Naive thymus-derived CD8-positive, alpha-beta T cell (primary cell): ENCODE measurements around the gene SGIP1. TPM values are rescaled to one million over a fixed set of nuclear protein-coding genes. Genes with fewer than 3 reads are reported as not detected.

Experiments used
- ATAC-seq, 2 donors: fragments of 150-1000 bp; cut with Tn5 transposase in 1 of 2; sonication (Bioruptor Pico), chemical (Tn5 transposase) in 1 of 2; 1 replicate in 1 of 2; 2 replicates in 1 of 2; pipeline ENCODE4 v1.10.0; 2021; ENCODE audit warnings: mild to moderate bottlenecking in 2 of 2, moderate library complexity in 2 of 2
- POLR2A ChIA-PET: fragments of 350-600 bp; sonication (Branson Sonifier 250); formaldehyde crosslinking; loops from one replicate; lab custom pipeline; 2021; ENCODE audit warnings: antibody characterized with exemption; lab: Charles Lee
- DNase-seq, 10 donors: peaks; one replicate each; pipeline versions ENCODE4 v3.0.0 to v3.0.0-alpha.2; 2020 to 2022
- H3K27ac Mint-ChIP-seq, 10 donors: one replicate each; pipeline ENCODE4 v1.8.0; 2020 to 2022; ENCODE audit warnings: mild to moderate bottlenecking in 10 of 10, mixed read lengths in 10 of 10, moderate library complexity in 4 of 10, inconsistent platforms in 1 of 10
- H3K27me3 Mint-ChIP-seq, 5 donors: one replicate each; pipeline ENCODE4 v1.8.0; 2021 to 2022; ENCODE audit warnings: mixed read lengths in 5 of 5
- H3K36me3 Mint-ChIP-seq, 3 donors: one replicate each; pipeline ENCODE4 v1.8.0; 2020 to 2022; ENCODE audit warnings: mixed read lengths in 3 of 3, mild to moderate bottlenecking in 2 of 3, inconsistent platforms in 1 of 3
- H3K4me1 Mint-ChIP-seq, 4 donors: one replicate each; pipeline ENCODE4 v1.8.0; 2021 to 2022; ENCODE audit warnings: mixed read lengths in 4 of 4
- H3K4me3 Mint-ChIP-seq, 10 donors: one replicate each; pipeline ENCODE4 v1.8.0; 2020 to 2022; ENCODE audit warnings: mild to moderate bottlenecking in 10 of 10, mixed read lengths in 10 of 10, moderate library complexity in 6 of 10, inconsistent platforms in 1 of 10
- H3K9me3 Mint-ChIP-seq, 9 donors: one replicate each; pipeline ENCODE4 v1.8.0; 2020 to 2022; ENCODE audit warnings: mixed read lengths in 9 of 9, mild to moderate bottlenecking in 3 of 9, inconsistent platforms in 1 of 9, moderate library complexity in 1 of 9
- polyA plus RNA-seq, 3 donors: library from polyadenylated mRNA; unstranded; fragments of 300-500 nt; fragmentation: Illumina TruSeq; gene quantifications; one replicate each; pipeline ENCODE4 v1.2.3, GENCODE V29; 2021
- total RNA-seq, 8 experiments: library from RNA in 2 of 8; stranded (reverse) in 2 of 8; gene quantifications; one replicate each; pipeline ENCODE4 v1.2.3 and lab custom pipeline; 2021 to 2026

Gene SGIP1
- total RNA-seq (not detected), polyA plus RNA-seq (not detected), total RNA-seq (lab: John Stamatoyannopoulos, UW) (0 to 0.29 (median 0.13) reads per million in 6 experiments)

GRCh38 chr1:66533804-66534740 lies at the start of gene SGIP1:
Gene SGIP1 (plus strand): TSS chr1:66534153. CDS start chr1:66534359, 206 bp downstream.
- Mint-ChIP-seq H3K36me3 (no peaks in the 10 kb centered on the region), H3K4me3 (peak within 1 kb of the TSS; percentile 75 to 92 (median 90)), H3K27me3 (peaks cover 26 to 55% (median 36%) of the 10 kb centered on the region in 5 donors), H3K9me3 (no peaks in the 10 kb centered on the region), H3K4me1 (peaks cover 11 to 26% (median 17%) of the 10 kb centered on the region in 4 donors), H3K27ac (peak within 1 kb of the TSS in 8 of 10 donors; percentile 15 to 87 (median 44))
- DNase-seq (peak in 4 of 10 donors; percentile 6 to 63 (median 14)), ATAC-seq (peak; percentile 61 to 69)
- POLR2A ChIA-PET = no interaction called here

GRCh38 chr1:66489151-66489550 lies 44.8 kb upstream of the SGIP1 start:
- DNase-seq (no peak), ATAC-seq (no peak)
- peaks cover 0 to 2% (median 0%) of the 10 kb centered on the region in 9 donors for H3K9me3 Mint-ChIP-seq
- H3K36me3 Mint-ChIP-seq = no peaks in the 10 kb centered on the region
- no peak overlapping the region for H3K27ac Mint-ChIP-seq
- H3K4me1 Mint-ChIP-seq = no peaks in the 10 kb centered on the region
- POLR2A ChIA-PET = no interaction called here
- H3K4me3 Mint-ChIP-seq = no peak overlapping the region
- no peaks in the 10 kb centered on the region for H3K27me3 Mint-ChIP-seq

- POLR2A ChIA-PET = no interaction called here
- Mint-ChIP-seq H3K9me3 (peaks cover 0 to 2% (median 0%) of the 10 kb centered on the region in 9 donors), H3K36me3 (no peaks in the 10 kb centered on the region), H3K27me3 (no peaks in the 10 kb centered on the region), H3K4me3 (no peak overlapping the region), H3K4me1 (no peaks in the 10 kb centered on the region), H3K27ac (no peak overlapping the region)
- DNase-seq (no peak), ATAC-seq (no peak)
Observed at GRCh38 chr1:66489972-66490601, 43.9 kb upstream of the SGIP1 start.

GRCh38 chr1:66490816-66491215 lies 43.1 kb upstream of the SGIP1 start:
- Mint-ChIP-seq H3K4me1 (no peaks in the 10 kb centered on the region), H3K27me3 (no peaks in the 10 kb centered on the region), H3K9me3 (no peaks in the 10 kb centered on the region), H3K36me3 (no peaks in the 10 kb centered on the region), H3K4me3 (no peak overlapping the region), H3K27ac (no peak overlapping the region)
- ATAC-seq (no peak), DNase-seq (no peak)
- POLR2A ChIA-PET = no interaction called here

- H3K9me3 Mint-ChIP-seq = no peaks in the 10 kb centered on the region
- no peaks in the 10 kb centered on the region for H3K4me1 Mint-ChIP-seq
- DNase-seq (no peak), ATAC-seq (no peak)
- no peaks in the 10 kb centered on the region for H3K36me3 Mint-ChIP-seq
- POLR2A ChIA-PET = no interaction called here
- H3K27me3 Mint-ChIP-seq = peaks cover 0 to 5% (median 2%) of the 10 kb centered on the region in 5 donors
- H3K4me3 Mint-ChIP-seq = no peak overlapping the region
- H3K27ac Mint-ChIP-seq = no peak overlapping the region
Observed at GRCh38 chr1:66492424-66492823, 41.5 kb upstream of the SGIP1 start.

GRCh38 chr1:66493731-66494130 lies 40.2 kb upstream of the SGIP1 start:
- Mint-ChIP-seq H3K4me1 (no peaks in the 10 kb centered on the region), H3K36me3 (no peaks in the 10 kb centered on the region), H3K27ac (no peak overlapping the region), H3K9me3 (no peaks in the 10 kb centered on the region), H3K27me3 (peaks cover 0 to 7% (median 4%) of the 10 kb centered on the region in 5 donors), H3K4me3 (no peak overlapping the region)
- ATAC-seq (no peak), DNase-seq (no peak)
- POLR2A ChIA-PET = no interaction called here

- DNase-seq (no peak), ATAC-seq (no peak)
- POLR2A ChIA-PET = no interaction called here
- Mint-ChIP-seq H3K4me1 (no peaks in the 10 kb centered on the region), H3K27me3 (peaks cover 7 to 10% (median 7%) of the 10 kb centered on the region in 5 donors), H3K4me3 (no peak overlapping the region), H3K27ac (no peak overlapping the region), H3K9me3 (no peaks in the 10 kb centered on the region), H3K36me3 (no peaks in the 10 kb centered on the region)
Observed at GRCh38 chr1:66494482-66494881, 39.5 kb upstream of the SGIP1 start.

- POLR2A ChIA-PET = interaction anchor here (0.7 kb wide), 1 partner anchor 253 kb away, joined by 3 read pairs; no protein-coding TSS in a partner anchor
- H3K27me3 Mint-ChIP-seq = peaks cover 7 to 16% (median 10%) of the 10 kb centered on the region in 5 donors
- H3K9me3 Mint-ChIP-seq = no peaks in the 10 kb centered on the region
- H3K36me3 Mint-ChIP-seq = no peaks in the 10 kb centered on the region
- H3K27ac Mint-ChIP-seq = no peak overlapping the region
- no peak for DNase-seq
- no peak overlapping the region for H3K4me3 Mint-ChIP-seq
- ATAC-seq = no peak
- H3K4me1 Mint-ChIP-seq = no peaks in the 10 kb centered on the region
Observed at GRCh38 chr1:66495495-66495894, 38.5 kb upstream of the SGIP1 start.

- H3K9me3 Mint-ChIP-seq = no peaks in the 10 kb centered on the region
- no peak for ATAC-seq
- peaks cover 7 to 16% (median 10%) of the 10 kb centered on the region in 5 donors for H3K27me3 Mint-ChIP-seq
- no peak for DNase-seq
- no peak overlapping the region for H3K4me3 Mint-ChIP-seq
- POLR2A ChIA-PET = no interaction called here
- no peak overlapping the region for H3K27ac Mint-ChIP-seq
- no peaks in the 10 kb centered on the region for H3K36me3 Mint-ChIP-seq
- H3K4me1 Mint-ChIP-seq = no peaks in the 10 kb centered on the region
Observed at GRCh38 chr1:66497910-66498309, 36.0 kb upstream of the SGIP1 start.

GRCh38 chr1:66500301-66500700 lies 33.7 kb upstream of the SGIP1 start:
- ATAC-seq (no peak), DNase-seq (no peak)
- H3K27ac Mint-ChIP-seq = no peak overlapping the region
- H3K4me3 Mint-ChIP-seq = no peak overlapping the region
- H3K4me1 Mint-ChIP-seq = no peaks in the 10 kb centered on the region
- H3K9me3 Mint-ChIP-seq = no peaks in the 10 kb centered on the region
- POLR2A ChIA-PET = no interaction called here
- peaks cover 7 to 16% (median 12%) of the 10 kb centered on the region in 5 donors for H3K27me3 Mint-ChIP-seq
- no peaks in the 10 kb centered on the region for H3K36me3 Mint-ChIP-seq

GRCh38 chr1:66502086-66502485 lies 31.9 kb upstream of the SGIP1 start:
- Mint-ChIP-seq H3K27me3 (peaks cover 8 to 16% (median 11%) of the 10 kb centered on the region in 5 donors), H3K36me3 (no peaks in the 10 kb centered on the region), H3K9me3 (no peaks in the 10 kb centered on the region), H3K4me3 (no peak overlapping the region), H3K4me1 (no peaks in the 10 kb centered on the region), H3K27ac (no peak overlapping the region)
- POLR2A ChIA-PET = no interaction called here
- ATAC-seq = no peak
- no peak for DNase-seq

GRCh38 chr1:66503841-66504470 lies 30.0 kb upstream of the SGIP1 start:
- ATAC-seq (peak in 1 of 2 donors; percentile 32), DNase-seq (peak in 5 of 10 donors; percentile 3 to 22 (median 5))
- Mint-ChIP-seq H3K4me1 (no peaks in the 10 kb centered on the region), H3K36me3 (no peaks in the 10 kb centered on the region), H3K27ac (no peak overlapping the region), H3K9me3 (no peaks in the 10 kb centered on the region), H3K4me3 (no peak overlapping the region), H3K27me3 (peaks cover 3 to 15% (median 8%) of the 10 kb centered on the region in 5 donors)
- POLR2A ChIA-PET = no interaction called here
